Peyer's patch (tissue), 4 donors: ENCODE results near the gene PPP4R3C.

Experiments used
- CTCF ChIP-seq, 6 experiments: fragments of 450-650 bp in 4 of 6; fragments of 200-600 bp in 2 of 6; sonication (generic) in 1 of 6; IDR thresholded peaks; one replicate each; pipeline ENCODE4 v1.5.1; 2017 to 2019; ENCODE audit warnings: antibody characterized with exemption in 6 of 6, mild to moderate bottlenecking in 3 of 6, moderate library complexity in 1 of 6
- POLR2A ChIP-seq, 2 donors: fragments of 450-650 bp; IDR thresholded peaks; one replicate each; pipeline ENCODE4 v1.5.1; 2017; ENCODE audit warnings: antibody characterized with exemption in 2 of 2, mild to moderate bottlenecking in 2 of 2, moderate library complexity in 2 of 2

- TF ChIP-seq POLR2A (IDR thresholded peaks at IDR 0.05) = no peak
- no peak for TF ChIP-seq CTCF (IDR thresholded peaks at IDR 0.05)
Observed at GRCh38 chrX:27435031-27435430, 28.1 kb downstream of the PPP4R3C start.
